HG03135 (cell line): ENCODE data around the gene CHRNA5.
A peak's percentile ranks its signal among the peaks of the same experiment; 100 is the strongest.
"Not testable (repeated sequence)": the region's sequence is repeated elsewhere in the genome, so short reads cannot be mapped to it uniquely, and the experiment has no call there.

Experiments
- ATAC-seq: cut with Tn5 transposase; IDR thresholded peaks from one replicate; pipeline ENCODE4 v1.9.1; 2021; ENCODE audit warnings: mild to moderate bottlenecking, moderate library complexity; ENCODE audit not compliant: unreplicated experiment

Gene CHRNA5

GRCh38 chr15:78565097-78565950 lies at the start of gene CHRNA5:
Gene CHRNA5 (plus strand): TSS chr15:78565520. CDS start chr15:78565720, 200 bp downstream.
- ATAC-seq = peak; percentile 47

DNA sequence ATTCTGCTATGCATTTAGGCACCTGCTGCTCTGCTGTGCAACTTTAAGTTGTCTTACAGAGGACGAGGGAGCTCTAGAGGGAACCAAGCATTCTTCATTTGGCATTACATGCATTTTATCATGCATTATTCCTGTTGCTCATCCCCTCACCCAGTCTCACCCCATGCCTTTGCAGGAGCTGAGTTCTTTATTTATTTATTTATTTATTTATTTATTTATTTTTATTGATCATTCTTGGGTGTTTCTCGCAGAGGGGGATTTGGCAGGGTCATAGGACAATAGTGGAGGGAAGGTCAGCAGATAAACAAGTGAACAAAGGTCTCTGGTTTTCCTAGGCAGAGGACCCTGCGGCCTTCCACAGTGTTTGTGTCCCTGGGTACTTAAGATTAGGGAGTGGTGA lies 45.3 kb upstream of the CHRNA5 start:
- ATAC-seq = not testable (repeated sequence)

DNA sequence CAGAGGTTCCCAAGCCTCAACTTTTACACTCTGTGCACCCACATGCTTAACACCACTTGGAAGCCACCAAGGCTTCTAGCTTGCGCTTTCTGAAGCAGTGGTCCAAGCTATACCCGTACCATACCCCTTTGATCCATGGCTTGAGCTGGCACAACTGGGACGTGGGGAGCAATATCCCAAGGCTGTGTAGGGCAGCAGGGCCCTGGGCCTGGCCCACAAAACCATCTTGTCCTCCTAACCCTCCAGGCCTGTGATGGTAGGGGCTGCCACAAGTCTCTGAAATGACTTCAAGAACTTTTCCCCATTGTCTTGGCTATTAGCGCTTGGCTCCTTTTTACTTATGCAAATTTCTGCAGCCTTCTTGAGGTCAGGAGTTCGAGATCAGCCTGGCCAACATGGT lies 41.1 kb upstream of the CHRNA5 start:
- ATAC-seq = no peak

GRCh38 chr15:78527325-78527724 lies 38.0 kb upstream of the CHRNA5 start:
- ATAC-seq = no peak

DNA sequence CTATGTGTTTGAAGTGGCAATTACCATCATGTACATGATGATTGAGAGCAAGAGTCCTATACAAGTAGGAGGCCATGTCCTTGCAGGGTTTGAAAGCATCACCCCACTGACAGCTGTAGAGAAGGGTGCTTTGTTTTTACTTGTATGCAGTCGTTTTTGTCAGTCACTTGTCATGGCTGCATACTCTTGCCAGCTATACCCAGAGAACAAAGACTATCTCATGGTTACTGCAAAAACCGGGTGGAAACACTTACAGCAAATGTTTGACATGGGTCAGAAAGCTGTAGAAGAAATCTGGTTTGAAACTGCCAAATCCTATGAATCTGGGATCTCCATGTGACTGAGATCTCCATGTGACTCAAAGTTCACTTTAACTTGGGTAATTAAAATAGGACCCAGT lies 32.0 kb upstream of the CHRNA5 start:
- no peak for ATAC-seq

DNA sequence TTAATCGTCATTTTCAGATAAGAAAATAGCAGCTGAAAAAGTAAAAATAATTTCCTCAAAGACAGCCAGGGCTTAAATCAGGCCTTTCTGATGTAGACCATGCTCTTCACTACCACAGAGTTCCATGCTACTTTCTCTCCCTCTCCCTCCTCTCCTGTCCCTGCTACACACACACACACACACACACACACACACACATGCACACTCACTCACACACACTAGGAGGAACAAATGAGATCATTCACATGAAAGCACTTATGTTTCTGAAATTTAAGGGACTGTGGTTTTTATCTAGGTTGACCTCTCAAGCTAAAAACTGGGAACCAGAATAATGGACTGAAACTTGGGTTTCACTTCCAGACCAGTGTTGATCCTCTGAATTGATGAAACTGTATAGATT lies 29.2 kb upstream of the CHRNA5 start:
- ATAC-seq = no peak

DNA sequence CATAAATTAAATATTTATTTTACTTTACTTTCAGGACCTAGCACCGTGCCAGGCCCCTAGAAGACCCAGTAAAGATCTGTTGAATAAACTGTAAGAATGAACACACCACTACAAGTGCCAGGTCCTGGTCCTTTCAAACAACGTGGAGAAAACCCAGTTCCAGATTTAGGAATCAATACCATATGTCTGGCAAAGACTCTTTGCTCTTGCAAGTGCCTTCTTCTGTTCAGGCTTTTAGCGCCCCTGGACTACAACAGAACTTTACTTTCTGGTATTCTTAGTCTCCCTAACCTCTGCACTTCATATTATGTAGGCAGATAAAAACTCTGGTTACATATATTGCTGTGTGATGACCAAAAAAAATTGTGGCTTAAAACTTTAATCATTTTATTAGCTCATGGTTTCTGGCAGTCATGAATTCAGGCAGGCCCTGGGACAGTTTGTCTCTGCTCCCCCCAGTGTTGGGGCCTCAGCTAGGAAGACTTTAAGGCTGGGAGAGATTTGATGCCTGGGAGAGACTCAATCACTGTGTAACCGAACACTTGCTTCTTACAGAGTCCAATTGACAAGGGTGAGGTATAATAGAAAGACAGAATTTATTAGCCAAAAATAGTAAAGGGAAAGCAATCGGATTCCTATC lies 27.9 kb upstream of the CHRNA5 start:
- no peak for ATAC-seq

DNA sequence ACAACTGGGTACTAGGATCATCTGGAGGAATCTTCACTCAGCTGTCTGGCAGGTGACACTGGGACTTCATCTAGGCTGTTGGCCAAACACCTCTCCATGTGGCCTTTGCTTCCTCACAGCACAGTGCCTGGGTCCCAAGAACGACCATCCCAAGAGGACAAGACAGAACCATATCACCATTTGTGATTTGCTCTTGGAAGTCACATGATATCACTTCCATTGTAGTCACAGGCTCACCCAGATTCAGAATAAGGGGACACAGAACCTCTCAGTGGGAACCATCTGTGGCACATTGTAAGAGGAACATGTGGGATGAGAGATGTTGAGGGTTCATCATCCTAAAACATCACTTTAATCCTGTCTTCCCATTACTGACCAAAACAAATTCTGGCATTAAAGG lies 27.0 kb upstream of the CHRNA5 start:
- no peak for ATAC-seq

- ATAC-seq = not testable (repeated sequence)
Observed at GRCh38 chr15:78539464-78540140, 25.7 kb upstream of the CHRNA5 start.

DNA sequence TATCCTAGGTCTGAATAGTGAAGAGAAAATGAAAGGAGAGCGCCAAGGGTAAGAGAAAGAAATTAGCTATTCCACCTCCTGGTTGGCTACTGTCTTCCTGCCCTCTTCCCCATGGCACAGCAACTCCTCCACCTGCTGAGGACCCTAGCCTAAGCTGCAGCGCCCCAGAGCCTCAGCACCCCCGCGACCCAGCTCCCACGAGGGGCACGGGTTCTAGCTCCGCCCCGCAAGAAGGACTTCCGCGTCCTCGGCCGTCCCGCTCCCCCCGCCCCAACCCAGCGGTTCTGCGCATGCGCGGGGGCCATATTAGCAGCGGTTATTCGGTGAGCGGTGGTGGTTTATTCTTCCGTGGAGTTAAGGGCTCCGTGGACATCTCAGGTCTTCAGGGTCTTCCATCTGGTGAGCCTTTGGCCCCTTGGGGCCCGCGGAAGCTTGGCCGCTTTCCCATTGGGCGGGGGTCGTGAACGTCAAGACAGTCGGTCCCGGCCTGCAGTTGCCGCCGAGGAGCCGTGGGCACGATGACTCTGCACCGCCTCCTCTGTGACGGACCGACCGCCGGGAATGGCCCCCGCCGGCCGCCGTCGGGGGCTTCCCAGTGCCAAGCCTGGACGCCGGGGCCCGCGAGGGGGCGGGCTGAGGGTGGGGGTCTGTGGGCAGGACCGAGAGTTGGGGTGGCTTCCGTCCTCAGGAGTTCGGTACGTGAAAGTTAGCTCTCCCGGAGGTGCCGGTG lies 25.0 kb upstream of the CHRNA5 start, which contains the start of gene PSMA4:
Gene PSMA4, plus strand, starts transcription at position 304 of the 730 bp plus-strand sequence. CDS start 1,484 bp downstream, outside the sequence.
- peak; percentile 79 for ATAC-seq

- ATAC-seq = no peak
Observed at GRCh38 chr15:78540871-78541743, 24.2 kb upstream of the CHRNA5 start.

DNA sequence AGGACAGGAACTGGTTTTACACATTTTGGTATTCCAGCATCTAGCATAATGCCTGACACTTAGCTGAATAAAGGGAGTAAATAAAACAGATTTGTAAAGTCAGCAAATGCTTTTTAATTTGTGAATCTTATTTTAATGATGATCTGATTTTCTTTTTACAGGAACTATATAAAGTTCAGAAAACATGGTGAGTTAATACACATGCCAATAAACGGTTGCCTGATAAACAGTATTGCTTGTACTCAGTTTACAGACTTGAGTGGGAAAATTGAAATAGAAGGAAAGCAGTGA lies 23.6 kb upstream of the CHRNA5 start:
- ATAC-seq = no peak

DNA sequence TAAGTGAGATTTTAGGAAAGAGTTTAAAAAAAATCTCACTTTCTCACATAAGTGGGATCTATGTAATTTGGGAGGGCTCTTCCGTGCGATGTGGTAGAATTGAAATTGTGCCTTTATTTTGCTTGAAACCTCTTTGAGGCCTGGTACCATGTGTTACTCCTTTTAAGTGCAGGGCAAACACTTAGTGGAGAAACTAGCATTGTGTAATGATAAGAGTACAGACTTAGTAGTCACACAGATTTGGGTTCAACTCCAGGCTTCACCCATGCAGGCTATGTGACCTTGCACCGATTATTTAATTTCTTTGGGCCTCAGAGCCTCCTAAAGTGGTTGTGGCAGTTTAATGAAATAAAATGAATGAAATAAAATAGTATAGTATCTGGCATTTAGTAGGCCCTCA lies 22.7 kb upstream of the CHRNA5 start:
- no peak for ATAC-seq

DNA sequence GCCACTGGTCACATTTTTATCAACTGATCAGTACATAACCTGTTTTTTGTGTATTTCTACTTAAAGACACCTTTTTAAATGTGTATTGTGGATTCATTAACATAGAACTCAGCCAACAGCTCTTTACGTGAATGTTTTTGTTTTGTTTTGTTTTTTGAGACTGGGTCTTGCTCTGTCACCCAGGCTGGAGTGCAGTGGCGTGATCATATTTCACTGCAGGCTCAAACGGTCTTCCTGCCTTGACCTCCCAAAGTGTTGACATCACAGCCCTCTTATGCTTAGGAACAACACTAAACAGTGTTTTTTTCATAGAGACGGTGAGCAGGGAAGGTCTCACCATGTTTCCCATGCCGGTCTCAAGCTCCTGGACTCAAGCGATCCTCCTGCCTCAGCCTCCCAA lies 15.1 kb upstream of the CHRNA5 start:
- no peak for ATAC-seq

- ATAC-seq = no peak
Observed at GRCh38 chr15:78550815-78551214, 14.5 kb upstream of the CHRNA5 start.

DNA sequence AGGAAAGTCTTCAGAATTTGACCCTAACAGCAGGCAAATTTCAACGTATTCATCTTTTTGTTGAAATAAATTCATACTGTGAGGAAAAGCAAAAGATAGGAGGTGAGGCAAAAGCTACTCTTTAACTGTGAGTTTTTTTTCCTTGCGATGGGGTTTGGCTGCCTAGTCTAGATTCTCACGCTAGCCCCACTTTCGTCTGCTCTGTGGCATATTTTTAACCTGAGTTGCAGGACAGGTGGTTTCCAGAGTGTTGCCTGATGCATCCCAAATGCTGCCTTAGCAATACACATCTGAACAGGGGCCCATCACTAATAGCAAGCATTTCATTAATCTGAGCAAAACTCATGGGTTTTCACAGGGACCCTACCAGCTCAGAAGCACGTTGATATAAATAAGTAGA lies 13.4 kb upstream of the CHRNA5 start:
- no peak for ATAC-seq

- ATAC-seq = no peak
Observed at GRCh38 chr15:78552597-78552996, 12.7 kb upstream of the CHRNA5 start.

DNA sequence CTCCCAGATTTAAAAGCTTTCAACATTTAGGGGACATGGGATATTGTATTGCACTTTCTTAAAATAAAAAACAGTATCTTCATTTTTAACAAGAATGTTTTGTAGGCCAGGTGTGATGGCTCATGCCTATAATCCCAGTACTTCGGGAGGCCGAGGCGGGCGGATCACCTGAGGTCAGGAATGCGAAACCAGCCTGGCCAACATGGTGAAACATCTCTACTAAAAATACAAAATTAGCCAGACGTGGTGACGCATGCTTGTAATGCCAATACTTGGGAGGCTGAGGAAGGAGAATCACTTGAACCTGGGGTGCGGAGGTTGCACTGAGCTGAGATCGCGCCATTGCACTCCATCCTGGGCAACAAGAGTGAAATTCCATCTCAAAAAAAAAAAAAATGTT lies 5.1 kb upstream of the CHRNA5 start:
- not testable (repeated sequence) for ATAC-seq

DNA sequence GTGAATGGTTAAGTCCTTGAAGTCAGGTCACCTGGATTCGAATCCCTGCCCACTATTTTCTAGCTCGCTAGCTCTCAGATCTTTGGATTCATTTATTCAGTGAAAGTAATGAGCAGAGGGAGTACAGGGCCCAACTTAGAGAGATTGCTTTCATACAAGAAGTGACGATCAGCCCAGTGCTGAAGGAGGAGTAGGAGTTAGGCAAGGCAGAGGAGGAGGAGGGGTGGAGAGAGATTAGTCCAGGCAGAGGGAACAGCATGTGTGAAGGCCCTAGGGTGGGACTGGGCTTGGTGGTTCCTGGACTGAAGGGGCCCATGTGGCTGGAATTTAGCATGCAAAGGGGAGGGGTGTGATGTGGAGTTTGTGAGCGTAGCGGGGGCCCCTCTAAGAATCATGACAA lies 3.8 kb upstream of the CHRNA5 start:
- no peak for ATAC-seq

DNA sequence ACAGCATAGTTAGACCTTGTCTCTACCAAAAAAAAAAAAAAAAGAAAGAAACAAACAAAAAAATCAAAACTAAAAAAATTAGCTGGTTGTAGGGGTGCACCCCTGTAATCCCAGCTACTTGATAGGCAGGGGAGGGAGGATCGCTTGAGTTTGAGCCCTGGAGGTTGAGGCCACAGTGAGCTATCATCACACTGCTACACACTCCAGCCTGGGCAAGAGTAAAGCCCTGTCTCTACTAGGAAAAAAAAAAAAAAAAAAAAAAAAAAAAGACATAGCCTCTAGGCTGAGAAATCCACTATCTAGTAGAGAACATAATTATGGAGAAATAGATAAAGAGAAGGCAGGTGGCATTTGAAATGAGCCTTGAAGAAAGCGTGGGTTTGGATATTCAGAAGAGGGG lies 2.2 kb upstream of the CHRNA5 start:
- no peak for ATAC-seq
